DMS114 treated with DMSO at 0.1 percent for 48 hours (cell line): Measurements from ENCODE around the gene CD300LG.
"Not testable (repeated sequence)": the region's sequence is repeated elsewhere in the genome, so short reads cannot be mapped to it uniquely, and the experiment has no call there.

Experiments used
- DNase-seq: peaks from one replicate; lab custom pipeline; 2025; ENCODE audit not compliant: unreplicated experiment; lab: John Stamatoyannopoulos, UW

CD300LG gene

DNA sequence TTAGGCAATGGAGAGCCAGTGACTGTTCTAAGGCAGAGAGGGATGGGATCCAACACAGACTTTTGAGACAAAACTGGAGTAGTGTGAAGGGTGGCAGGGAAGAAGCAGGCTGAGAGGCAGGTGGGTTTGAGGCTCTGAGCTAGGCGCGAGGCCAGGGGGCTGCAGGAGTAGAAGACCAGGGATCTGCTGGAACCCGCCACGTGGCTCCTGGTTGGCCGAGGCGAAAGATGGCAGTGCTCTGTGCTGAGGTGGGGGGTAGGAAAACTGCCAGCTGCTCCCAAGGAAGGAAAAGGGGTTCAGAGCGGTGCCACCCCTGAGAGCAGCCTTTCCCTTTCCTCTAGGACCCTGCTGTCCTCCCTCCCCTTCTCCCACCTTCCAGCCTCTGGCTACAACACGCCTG is 5.6 kb downstream of the CD300LG start:
- DNase-seq, result no peak

DNA sequence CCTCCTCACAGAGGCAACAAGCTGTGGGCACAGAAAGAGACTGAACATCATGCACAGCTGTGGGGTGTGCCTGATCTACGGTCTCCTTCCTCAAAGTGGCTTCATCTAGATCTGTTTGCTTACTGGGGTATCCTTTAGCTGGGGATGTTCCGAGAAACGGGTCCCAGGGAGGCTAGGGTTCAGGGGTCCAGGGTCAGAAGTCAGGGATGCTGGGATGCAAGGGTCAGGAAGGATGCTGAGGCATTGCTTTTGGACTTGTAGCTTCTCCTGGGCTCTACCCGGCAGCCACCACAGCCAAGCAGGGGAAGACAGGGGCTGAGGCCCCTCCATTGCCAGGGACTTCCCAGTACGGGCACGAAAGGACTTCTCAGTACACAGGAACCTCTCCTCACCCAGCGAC is 6.6 kb downstream of the CD300LG start:
- DNase-seq, result no peak

DNA sequence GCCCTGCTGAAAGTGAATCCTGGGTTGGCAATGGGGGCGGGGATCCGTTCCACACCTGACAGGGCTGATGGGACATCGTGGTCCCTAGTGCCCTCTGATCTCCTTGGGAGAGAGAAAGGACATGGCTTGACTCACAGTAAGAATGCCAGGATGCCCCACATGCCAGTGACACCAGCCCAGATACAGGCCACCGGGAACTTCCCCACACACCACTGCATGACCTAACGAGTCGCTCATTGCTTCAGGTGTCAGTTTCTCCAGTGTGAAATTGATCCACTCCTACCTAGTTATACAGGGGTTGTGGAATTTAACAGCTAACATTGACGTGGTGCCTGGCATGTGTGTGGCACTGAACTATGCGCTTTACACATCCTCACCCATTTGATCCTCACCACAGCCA is 7.5 kb downstream of the CD300LG start:
- DNase-seq, result no peak

DNA sequence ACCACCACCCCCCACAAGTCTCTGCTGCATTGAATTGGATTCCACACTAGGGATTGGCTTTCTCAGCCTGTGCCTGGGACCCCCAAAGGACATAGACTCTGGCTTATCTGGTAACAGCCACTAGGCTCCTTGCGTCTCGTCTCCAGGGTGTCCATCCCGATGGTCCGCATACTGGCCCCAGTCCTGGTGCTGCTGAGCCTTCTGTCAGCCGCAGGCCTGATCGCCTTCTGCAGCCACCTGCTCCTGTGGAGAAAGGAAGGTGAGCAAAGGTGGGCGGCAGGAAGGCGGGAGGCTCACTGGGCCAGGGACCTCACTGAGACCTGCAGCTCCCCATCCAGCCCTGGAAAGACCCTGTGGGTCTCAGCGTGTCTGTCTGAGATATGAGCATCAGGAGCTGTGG is 8.1 kb downstream of the CD300LG start:
- DNase-seq, result no peak

DNA sequence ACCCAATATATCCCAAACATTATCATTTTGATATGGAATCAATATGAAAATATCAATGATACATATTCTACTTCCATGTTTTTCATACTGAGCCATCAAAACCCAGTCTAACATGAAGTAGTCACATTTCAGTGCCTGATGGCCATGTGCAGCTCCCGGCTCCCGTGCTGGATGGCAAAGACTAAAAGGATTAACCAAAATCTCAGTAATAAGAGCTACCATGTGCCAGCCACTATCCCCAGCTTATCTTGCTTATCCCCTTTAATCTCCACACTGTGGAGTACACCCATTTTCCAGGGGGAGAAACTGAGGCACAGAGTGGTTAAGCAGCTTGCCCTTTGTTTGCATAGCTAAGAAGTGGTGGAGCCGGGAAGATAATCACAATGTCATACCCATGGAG is 9.2 kb downstream of the CD300LG start:
- DNase-seq, result no peak

DNA sequence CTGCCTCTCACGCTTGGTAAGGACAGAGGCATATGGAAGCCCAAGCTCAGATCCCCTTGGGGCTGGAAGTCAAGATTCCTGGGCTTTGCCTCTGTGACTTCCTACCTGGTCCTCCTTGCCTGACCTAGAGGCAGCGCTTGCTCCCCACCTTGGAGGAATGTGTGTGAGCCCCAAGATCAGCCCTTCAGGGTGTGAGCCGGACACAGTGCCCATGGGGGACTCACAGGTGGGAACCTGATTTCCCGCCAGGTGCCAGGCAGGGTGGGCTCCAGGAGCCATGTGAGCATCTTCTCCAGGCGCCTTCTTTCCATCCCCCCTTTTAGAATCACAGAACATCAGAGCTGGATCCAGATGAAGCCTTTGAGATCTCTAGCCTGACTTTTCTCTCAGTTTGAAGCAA is 10.2 kb downstream of the CD300LG start:
- DNase-seq, result no peak

DNA sequence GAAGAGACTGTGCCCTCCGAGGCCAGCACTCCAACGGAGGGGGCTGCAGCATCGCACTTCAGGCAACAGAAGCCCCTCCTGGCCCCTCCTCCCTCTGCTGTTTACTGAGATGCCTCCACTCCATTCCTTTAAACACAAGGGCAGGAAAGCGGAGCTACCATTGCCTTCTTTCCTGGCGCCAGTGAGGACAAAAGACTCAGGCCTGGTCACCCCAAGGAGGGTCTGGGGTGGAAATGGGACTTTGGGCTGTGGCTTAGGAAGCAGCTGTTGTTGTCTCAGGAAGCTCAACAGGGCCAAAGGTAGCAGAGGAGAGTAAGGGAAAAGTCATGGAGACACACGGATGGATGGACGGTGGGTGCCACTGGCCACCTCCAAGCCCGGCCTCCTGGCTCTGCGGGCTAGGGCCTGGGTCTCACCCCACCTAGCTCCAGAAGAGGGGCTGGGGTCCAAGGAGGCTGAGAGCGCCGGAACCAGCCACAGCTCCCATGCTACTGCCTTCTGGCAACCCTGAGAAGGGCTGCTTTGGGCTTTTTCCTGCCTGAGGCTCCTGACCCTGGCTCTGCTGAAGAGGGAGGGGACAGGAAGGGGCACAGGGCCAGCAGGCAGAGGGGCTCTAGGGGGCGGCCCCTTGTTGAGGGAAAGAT is 11.1 kb downstream of the CD300LG start:
- DNase-seq, result no peak

DNA sequence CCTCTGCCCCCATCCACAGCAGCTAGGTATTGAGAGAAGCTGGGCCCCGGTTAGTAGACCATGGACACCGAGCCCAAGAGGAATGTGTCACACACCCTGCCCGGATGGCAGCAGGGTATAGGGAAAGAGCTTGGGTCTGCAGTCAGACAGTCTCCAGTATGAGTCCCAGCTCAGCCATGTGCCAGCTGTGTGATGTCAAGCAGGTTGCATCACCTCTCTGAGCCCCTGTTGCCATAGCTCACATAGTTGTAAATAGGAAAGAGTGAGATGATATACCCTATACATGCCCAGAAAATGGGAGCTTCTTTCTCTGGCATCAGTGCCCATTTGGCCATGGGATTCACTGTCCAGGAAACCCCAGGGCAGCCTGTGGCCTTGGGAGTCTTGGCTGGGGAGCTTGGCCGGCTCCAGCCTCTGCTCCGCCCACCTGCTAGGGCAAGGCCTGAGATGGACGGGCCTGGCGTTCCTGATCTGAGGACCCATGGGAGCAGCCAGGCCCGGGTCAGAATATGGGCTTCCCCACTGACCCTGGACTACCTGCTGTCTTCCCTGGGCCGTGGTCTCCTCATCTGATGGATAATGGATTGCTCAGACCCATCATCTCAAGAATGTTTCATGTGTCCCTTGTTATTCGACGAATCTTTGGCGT is 13.2 kb downstream of the CD300LG start:
- DNase-seq, result no peak

DNA sequence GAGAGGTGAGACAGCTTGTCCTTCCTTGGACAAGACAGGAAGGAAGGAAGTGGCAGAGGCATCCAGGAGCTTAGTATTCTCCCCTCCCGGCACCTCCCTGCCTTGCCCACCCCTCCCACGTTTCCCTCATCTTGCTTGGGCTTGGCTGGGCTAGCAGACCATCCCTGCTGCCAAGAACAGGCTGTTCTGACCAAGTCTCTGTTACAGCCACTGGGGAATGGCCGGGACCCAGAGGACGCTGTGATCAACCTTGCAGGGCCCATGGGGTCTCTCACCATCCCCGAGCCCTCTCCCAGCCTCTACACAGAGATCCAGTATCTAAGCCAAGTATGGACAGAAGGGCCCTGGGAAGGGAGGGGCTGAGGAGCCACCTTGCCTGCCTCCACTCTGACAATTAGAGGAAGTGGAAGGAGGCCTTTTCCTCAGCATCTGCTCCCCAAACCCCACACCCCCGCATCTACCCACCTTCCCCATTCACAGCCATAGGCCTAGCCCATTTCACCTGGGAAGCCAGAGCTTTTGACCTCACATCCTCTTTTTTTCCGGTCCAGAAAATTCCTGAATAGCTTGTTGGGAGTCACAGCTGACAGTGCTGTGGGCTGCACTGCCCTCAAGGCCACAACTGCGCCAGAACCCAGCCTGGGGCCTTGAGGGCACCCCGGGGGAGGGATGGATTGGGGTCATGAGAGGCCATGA is 14.1 kb downstream of the CD300LG start:
- no peak for DNase-seq

DNA sequence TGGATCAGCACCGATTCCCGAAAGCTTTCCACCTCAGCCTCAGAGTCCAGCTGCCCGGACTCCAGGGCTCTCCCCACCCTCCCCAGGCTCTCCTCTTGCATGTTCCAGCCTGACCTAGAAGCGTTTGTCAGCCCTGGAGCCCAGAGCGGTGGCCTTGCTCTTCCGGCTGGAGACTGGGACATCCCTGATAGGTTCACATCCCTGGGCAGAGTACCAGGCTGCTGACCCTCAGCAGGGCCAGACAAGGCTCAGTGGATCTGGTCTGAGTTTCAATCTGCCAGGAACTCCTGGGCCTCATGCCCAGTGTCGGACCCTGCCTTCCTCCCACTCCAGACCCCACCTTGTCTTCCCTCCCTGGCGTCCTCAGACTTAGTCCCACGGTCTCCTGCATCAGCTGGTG is 15.0 kb downstream of the CD300LG start:
- no peak for DNase-seq

DNA sequence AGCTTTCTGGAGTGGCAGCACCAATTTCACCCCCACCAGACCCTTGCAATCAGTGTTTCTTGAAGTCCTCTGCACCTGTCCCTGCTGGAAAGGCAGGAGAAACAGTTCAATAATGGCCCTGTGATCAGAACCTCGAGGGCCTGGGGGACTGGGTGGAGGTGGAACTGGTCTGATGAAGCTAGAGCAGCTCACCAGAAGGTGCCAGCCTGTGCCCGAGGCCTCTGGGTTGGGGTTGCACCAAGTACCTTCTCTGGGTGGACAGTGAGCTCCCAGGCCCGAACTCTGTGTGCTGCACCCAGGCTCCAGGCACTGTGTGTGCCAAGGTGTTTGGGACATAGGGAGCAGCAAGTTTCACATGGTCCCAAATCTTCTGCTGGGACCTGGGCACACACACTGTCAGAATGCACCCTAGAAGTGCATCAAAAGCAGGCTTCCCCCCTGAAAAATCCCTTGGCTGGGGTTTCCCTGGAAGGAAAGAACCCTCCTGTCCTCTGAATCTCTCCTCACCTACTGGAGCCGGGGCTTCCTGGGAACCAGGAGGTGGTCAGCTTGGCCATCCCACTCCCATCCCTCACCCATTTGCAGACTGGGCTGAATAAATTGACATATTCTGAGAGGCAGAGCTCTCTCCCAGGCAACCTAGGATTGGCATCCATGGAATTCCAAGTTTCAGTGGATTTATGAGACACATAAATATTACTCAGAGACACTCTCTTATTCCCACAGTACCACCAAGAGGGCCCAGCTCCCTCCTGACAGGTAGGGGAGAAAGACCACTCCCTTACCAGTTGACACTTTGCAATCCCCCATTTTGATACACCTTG is 17.4 kb downstream of the CD300LG start:
- DNase-seq, result no peak

DNA sequence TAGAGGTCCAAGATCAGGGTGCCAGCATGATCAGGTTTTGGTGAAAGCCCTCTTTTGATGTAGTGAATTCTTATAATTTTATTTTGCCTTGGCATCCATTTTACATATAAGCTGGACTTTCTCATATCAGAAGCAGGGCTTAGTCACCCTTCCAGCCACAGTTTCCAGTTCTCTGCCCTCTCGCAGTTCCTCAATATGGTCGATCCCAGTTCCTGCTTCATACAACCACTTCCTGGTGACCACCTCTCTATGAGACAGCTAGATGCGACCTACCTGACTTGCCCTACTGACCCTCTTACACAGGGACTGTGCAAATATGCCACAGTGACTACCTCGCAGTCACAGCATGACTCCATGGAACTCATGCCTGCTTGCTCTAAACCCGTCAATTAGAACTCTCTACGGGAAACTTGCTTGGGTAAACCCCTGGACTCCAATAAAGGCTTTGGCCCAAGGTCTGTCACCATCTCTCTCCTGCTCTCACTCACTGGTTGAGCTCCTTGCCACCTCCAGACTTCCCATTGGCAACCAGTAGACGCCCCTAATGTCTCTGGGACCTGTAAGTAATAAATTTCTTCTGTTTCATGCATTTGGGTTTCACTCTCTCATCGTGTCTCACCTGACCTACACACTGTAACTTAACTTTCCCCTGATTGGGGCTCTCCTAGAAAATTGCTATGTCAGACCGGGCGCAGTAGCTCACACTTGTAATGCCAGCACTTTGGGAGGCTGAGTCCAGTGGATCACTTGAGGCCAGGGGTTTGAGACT is 21.4 kb downstream of the CD300LG start:
- no peak for DNase-seq

DNA sequence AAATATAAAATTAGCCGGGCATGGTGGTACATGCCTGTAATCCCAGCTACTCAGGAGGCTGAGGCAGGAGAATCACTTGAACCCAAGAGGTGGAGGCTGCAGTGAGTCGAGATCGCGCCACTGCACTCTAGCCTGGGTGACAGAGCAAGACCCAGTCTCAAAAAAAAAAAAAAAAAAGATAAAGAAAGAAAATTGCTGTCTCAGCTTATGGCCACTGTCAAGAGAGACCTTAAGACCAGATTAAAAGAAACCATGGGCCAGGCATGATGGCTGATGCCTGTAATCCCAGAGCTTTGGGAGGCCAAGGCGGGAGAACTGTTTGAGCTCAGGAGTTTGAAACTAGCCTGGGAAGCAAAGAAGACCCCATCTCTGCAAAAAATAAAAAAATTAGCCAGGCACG is 22.1 kb downstream of the CD300LG start:
- not testable (repeated sequence) for DNase-seq

DNA sequence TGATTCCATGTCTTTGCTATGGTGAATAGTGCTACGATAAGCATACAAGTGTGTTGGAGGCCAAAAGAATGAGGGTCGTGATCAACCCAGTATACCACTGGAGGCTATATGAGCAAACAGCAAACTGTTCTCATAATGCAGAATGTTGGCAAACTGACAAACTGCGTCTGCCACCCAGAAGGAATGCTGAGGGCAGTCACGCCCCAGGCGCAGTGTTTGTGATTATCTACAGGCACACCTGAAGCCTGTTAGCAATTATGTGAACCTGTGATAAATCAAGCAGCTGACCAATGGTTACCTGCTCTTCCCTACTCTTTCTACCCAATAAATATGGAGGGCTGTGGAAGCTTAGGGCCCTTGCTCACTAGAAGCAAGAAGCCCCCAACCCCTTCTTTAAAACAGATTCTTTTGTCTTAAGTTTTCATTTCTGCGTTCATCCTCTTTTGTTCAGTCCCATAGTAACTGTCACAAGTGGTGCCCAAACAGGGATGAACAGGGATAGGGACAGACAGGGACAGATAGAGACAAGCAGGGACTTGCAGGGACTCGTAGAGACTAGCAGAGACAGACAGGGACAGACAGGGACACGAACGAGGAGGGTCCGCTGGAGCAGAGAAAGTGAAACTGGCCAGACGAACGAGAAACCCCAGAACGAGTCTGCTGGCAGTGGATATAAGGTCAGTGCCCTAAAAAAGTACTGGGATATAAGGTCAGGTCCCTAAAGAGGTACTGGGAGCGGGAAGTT is 25.1 kb downstream of the CD300LG start:
- no peak for DNase-seq

DNA sequence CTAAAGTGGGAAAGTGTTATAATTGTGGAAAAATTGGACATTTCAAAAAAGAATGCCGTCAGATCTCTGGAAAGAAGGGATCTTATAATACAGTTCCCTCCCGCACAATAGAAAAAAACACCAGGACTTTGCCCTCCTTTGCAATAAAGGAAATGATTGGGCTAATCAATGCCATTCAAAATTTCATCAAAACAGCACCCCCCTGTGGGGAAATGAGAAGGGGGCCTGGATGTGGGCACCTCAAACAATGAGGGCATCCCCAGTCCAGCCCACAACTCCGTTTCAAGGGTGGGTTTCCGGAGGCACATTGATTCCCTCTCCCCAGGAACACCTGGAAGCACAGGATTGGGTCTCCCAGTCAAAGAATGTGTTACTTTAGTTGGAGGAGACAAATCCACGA is 26.1 kb downstream of the CD300LG start:
- DNase-seq, result no peak

DNA sequence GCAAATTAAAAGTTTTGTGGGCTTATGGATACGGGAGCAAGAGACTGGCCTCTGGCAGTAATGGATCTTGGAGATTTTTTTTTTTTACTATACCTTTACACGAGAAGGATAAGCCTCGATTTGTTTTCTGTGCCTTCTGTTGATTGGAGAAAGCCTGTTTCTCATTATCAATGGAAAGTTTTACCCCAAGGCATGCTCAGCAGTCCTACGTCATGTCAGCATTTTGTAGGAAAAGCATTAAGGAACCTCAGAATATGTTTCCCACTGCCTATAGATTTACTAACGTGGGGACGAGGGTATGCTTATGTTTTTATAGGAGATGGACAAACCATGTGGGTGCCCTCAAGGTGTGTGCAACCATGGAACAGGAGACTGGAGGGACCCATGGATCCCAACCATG is 26.8 kb downstream of the CD300LG start:
- DNase-seq, result no peak

DNA sequence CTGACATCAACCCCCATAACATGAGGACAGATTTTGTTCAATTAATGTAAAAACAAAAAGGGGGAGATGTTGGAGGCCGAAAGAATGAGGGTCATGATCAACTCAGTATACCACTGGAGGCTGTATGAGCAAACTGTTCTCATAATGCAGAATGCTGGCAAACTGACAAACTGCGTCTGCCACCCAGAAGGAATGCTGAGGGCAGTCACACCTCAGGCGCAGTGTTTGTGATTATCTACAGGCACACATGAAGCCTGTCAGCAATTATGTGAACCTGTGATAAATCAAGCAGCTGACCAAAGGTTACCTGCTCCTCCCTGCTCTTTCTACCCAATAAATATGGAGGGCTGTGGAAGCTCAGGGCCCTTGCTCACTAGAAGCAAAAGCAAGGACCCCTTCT is 27.3 kb downstream of the CD300LG start:
- no peak for DNase-seq

DNA sequence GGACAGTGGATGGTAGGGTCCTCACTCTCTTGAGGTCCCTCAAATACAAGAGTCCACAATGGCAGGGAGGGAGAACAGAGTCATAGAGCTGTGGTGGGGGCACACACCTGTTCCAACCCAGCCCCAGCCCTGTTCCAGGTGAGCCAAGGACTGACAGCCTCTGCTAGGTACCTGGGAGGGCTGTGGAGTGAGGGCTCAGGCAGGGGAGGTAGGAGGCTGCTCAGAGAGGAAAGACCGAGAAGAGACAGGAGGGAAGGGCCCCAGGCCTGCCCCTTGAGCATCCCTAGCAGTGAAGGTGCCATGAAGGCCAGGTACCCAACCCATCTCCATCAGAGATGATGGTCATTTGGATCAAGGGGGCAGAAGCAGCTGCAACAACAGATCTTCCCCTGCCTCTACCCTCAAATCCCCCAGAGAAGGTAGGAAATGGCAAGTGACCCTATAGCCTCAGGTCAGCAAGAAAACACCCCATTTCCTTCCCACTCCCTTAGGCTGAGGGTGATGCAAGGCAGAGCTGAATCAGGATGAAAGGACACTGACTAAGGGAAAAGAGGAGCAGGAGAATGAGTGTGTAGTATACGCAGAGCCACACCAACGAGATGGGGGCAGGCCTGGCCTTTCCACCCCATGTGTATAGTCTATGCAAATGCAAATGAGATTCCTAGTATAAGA is 28.6 kb downstream of the CD300LG start:
- no peak for DNase-seq

DNA sequence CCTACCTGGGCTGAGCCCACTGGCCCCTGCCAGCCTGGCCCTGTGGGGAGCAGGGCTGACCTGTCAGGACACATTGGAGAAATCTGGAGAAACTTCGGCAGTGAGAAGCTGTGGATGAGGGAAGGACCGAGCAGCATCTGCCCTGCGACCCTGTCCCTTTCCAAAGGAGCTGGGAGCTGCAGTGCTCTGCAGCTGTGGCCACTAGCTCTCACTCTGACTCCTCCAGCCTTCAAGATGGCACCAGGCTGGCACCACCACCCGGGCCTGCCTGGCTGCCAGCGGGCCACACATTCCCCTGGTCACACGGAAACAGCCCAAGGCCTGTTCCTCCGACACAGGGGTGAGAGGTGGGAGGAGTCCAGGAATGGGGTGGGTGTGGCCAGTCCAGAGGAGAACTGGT is 30.1 kb downstream of the CD300LG start:
- no peak for DNase-seq
